GM12873 (cell line): ENCODE data around the gene VPS9D1.

Source experiments
- TF ChIP-seq, protein P1 (sequence below): IDR thresholded peaks from 2 replicates; pipeline ENCODE4 v1.5.1; 2012; ENCODE audit warnings: low read depth, mild to moderate bottlenecking, moderate library complexity, low read length, control low read depth; ENCODE audit not compliant: insufficient read depth; ENCODE audit errors: missing control alignments

VPS9D1 gene

GRCh38 chr16:89739383-89739782 lies 18.7 kb upstream of the VPS9D1 start:
- TF ChIP-seq, protein P1, sequence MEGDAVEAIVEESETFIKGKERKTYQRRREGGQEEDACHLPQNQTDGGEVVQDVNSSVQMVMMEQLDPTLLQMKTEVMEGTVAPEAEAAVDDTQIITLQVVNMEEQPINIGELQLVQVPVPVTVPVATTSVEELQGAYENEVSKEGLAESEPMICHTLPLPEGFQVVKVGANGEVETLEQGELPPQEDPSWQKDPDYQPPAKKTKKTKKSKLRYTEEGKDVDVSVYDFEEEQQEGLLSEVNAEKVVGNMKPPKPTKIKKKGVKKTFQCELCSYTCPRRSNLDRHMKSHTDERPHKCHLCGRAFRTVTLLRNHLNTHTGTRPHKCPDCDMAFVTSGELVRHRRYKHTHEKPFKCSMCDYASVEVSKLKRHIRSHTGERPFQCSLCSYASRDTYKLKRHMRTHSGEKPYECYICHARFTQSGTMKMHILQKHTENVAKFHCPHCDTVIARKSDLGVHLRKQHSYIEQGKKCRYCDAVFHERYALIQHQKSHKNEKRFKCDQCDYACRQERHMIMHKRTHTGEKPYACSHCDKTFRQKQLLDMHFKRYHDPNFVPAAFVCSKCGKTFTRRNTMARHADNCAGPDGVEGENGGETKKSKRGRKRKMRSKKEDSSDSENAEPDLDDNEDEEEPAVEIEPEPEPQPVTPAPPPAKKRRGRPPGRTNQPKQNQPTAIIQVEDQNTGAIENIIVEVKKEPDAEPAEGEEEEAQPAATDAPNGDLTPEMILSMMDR: no peak

GRCh38 chr16:89738538-89739317 lies 18.0 kb upstream of the VPS9D1 start:
- TF ChIP-seq, protein P1: no peak

DNA sequence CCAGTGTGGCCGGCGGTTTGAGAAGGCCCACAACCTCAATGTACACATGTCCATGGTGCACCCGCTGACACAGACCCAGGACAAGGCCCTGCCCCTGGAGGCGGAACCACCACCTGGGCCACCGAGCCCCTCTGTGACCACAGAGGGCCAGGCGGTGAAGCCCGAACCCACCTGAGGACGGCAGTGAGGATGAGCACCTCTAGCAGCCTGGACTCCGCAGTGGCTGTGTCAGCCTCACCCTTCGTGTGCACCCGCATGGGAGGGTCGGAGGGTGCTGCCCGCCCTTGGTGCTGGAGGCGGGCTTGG lies 17.3 kb upstream of the VPS9D1 start:
- TF ChIP-seq, protein P1: no peak

DNA sequence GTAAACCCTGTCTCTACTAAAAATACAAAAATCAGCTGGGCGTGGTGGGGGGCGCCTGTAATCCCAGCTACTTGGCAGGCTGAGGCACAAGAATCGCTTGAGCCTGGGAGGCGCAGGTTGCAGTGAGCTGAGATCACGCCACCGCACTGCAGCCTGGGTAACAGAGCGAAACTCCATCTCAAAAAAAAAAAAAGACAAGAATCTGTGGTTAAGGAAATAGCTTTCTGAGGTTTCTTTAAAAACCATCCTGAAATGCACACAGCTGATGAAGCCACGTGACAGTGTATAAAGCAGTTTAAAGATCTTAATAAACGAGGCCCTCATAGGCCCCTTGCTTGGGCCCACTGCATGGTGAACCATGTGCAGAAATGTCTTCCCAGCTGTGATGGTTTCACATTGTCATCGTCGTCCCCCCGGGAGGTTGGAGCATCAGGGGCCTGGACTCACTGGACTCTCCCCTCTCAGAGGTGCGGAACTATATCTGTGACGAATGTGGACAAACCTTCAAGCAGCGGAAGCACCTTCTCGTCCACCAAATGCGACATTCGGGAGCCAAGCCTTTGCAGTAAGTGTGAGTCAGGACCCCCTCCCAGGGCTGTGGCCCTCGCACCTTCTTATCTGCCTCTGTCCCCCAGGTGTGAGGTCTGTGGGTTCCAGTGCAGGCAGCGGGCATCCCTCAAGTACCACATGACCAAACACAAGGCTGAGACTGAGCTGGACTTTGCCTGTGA lies 16.8 kb upstream of the VPS9D1 start:
- TF ChIP-seq, protein P1: no peak

GRCh38 chr16:89736554-89736953 lies 15.9 kb upstream of the VPS9D1 start:
- TF ChIP-seq, protein P1: no peak

DNA sequence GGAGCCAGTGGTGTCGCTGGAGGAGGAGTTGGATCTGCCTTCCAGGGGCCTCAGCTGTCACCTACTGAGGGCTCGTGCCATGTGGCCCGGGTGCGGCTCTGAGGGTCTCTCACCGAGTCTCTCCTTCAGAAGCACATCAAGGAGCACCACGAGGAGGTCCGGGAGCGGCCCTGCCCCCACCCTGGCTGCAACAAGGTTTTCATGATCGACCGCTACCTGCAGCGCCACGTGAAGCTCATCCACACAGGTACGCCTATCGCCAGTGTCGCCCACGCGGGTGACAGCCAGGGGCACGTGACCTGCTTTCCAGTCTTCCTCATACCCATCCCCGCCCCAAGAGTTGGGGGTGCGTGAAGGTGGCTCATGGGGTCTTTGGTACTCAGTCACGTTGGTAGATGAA lies 13.1 kb upstream of the VPS9D1 start:
- TF ChIP-seq, protein P1: no peak

GRCh38 chr16:89733322-89733721 lies 12.6 kb upstream of the VPS9D1 start:
- TF ChIP-seq, protein P1: no peak
